OCI-LY1 (cell line): ENCODE measurements around the gene LAYN.

ENCODE experiments used
- H2AFZ ChIP-seq: fragments of 200-600 bp; sonication (generic), shearing (Covaris generic); 2 replicates; pipeline ENCODE4 v1.6.0; 2014; ENCODE audit warnings: antibody characterized with exemption, mild to moderate bottlenecking, low read length
- H3F3A ChIP-seq: fragments of 200-600 bp; sonication (generic), shearing (Covaris generic); 2 replicates; pipeline ENCODE4 v1.6.0; 2014; ENCODE audit warnings: mild to moderate bottlenecking, antibody characterized with exemption, low read length, moderate library complexity; ENCODE audit not compliant: insufficient read depth
- H3K27ac ChIP-seq: fragments of 200-600 bp; sonication (generic); 2 replicates; pipeline ENCODE4 v1.5.1; 2014; ENCODE audit warnings: low read length, mixed run types, mild to moderate bottlenecking, low read depth; ENCODE audit not compliant: poor library complexity, severe bottlenecking
- H3K27me3 ChIP-seq: fragments of 200-600 bp; sonication (generic); 2 replicates; pipeline ENCODE4 v1.6.0; 2014; ENCODE audit warnings: antibody characterized with exemption, mild to moderate bottlenecking, low read length, moderate library complexity; ENCODE audit not compliant: insufficient read depth
- H3K36me3 ChIP-seq: fragments of 200-600 bp; sonication (generic); 2 replicates; pipeline ENCODE4 v1.6.1; 2014; ENCODE audit warnings: mild to moderate bottlenecking, antibody characterized with exemption, low read length, moderate library complexity, mixed read lengths; ENCODE audit not compliant: insufficient read depth
- H3K4me1 ChIP-seq: fragments of 200-600 bp; sonication (generic); 2 replicates; pipeline ENCODE4 v1.5.1; 2014; ENCODE audit warnings: mild to moderate bottlenecking, low read length, moderate library complexity; ENCODE audit not compliant: insufficient read depth, severe bottlenecking
- H3K4me2 ChIP-seq: fragments of 200-600 bp; sonication (generic), shearing (Covaris generic); 2 replicates; pipeline ENCODE4 v1.6.1; 2014; ENCODE audit warnings: low read length
- H3K4me3 ChIP-seq: fragments of 200-600 bp; sonication (generic); 2 replicates; pipeline ENCODE4 v1.5.1; 2014; ENCODE audit warnings: low read length, low read depth, mild to moderate bottlenecking, mixed read lengths; ENCODE audit not compliant: poor library complexity, severe bottlenecking
- H3K79me2 ChIP-seq: fragments of 200-600 bp; shearing (Covaris generic); 2 replicates; pipeline ENCODE4 v1.6.1; 2016; ENCODE audit warnings: mixed run types, low read length, mixed read lengths; ENCODE audit not compliant: insufficient read depth
- H3K9ac ChIP-seq: fragments of 200-600 bp; sonication (generic), shearing (Covaris generic); 2 replicates; pipeline ENCODE4 v1.6.1; 2014; ENCODE audit warnings: mild to moderate bottlenecking, low read length, mixed read lengths
- H3K9me2 ChIP-seq: fragments of 200-600 bp; sonication (generic), shearing (Covaris generic); 2 replicates; pipeline ENCODE4 v1.6.1; 2014; ENCODE audit warnings: low read depth, mild to moderate bottlenecking, low read length, mixed read lengths
- H3K9me3 ChIP-seq: fragments of 200-600 bp; shearing (Covaris generic); 2 replicates; pipeline ENCODE4 v1.6.1; 2014; ENCODE audit warnings: low read length, mixed read lengths
- H4K20me1 ChIP-seq: fragments of 200-600 bp; sonication (generic), shearing (Covaris generic); 2 replicates; pipeline ENCODE4 v1.6.0; 2016; ENCODE audit warnings: mild to moderate bottlenecking, low read length; ENCODE audit not compliant: insufficient read depth
- CTCF ChIP-seq: fragments of 200-600 bp; sonication (generic), shearing (Covaris generic); IDR thresholded peaks from 2 replicates; pipeline ENCODE4 v1.5.1; 2017; ENCODE audit warnings: mild to moderate bottlenecking, antibody characterized with exemption, low read length, moderate library complexity, mixed read lengths
- EZH2 ChIP-seq: fragments of 200-600 bp; sonication (generic), shearing (Covaris generic); IDR thresholded peaks from 2 replicates; pipeline ENCODE4 v1.8.0; 2017; ENCODE audit warnings: borderline replicate concordance, mixed run types, mild to moderate bottlenecking, antibody characterized with exemption, low read length, moderate library complexity, mixed read lengths

The LAYN gene

GRCh38 chr11:111512296-111513239 is 28.0 kb upstream of the LAYN start, which contains the start of gene BTG4:
BTG4 (minus strand) TSS chr11:111512386; CDS start chr11:111498776, 13,610 bp downstream.
- H3K27ac ChIP-seq: no peak within 1 kb of the TSS
- peaks cover 11% of the 10 kb centered on the region for H3K4me1 ChIP-seq
- no peak within 1 kb of the TSS for H2AFZ ChIP-seq
- 0 out of 2 replicates have a peak, but pooled peaks cover 5% of the 10 kb centered on the region for H3K27me3 ChIP-seq
- peak within 1 kb of the TSS; percentile 50 for H3K4me3 ChIP-seq
- no peaks in the 10 kb centered on the region for H3K79me2 ChIP-seq
- no peaks in the 10 kb centered on the region for H3K9me2 ChIP-seq
- H3K9me3 ChIP-seq: 0 out of 2 replicates have a peak, but pooled peaks cover 5% of the 10 kb centered on the region
- H3K9ac ChIP-seq: no peak within 1 kb of the TSS
- TF ChIP-seq CTCF: peak; percentile 41; the same call in 1 of the 2 replicates
- 0 out of 2 replicates have a peak, but pooled peaks have one; percentile 34 for TF ChIP-seq EZH2
- H3K36me3 ChIP-seq: no peaks in the 10 kb centered on the region
- H4K20me1 ChIP-seq: no peaks in the 10 kb centered on the region
- H3K4me2 ChIP-seq: peak within 1 kb of the TSS; percentile 62
- no peaks in the 10 kb centered on the region for H3F3A ChIP-seq

DNA sequence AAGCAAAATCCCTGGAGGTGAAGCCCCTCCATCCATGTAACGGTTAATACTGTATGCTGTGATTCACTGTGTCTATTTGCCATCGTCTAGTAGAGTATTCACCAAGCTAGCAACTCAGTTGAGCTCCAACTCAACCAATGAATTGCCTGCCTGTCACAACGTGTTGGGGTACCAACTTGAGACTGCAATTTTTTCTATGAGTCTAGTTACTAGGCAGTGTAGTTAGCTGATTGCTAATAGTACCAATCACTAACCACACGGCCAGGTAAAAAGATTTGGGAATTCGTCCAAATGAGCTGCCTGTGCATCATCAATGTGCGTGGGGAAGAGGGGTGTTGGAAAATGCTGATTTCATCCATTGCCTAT is 27.3 kb upstream of the LAYN start:
- H3K4me1 ChIP-seq: peaks cover 11% of the 10 kb centered on the region
- H3K79me2 ChIP-seq: no peaks in the 10 kb centered on the region
- no peak overlapping the region for H2AFZ ChIP-seq
- no peaks in the 10 kb centered on the region for H3K9me2 ChIP-seq
- no peak overlapping the region for H3K27ac ChIP-seq
- H3K27me3 ChIP-seq: 0 out of 2 replicates have a peak, but pooled peaks cover 5% of the 10 kb centered on the region
- no peak overlapping the region for H3K9ac ChIP-seq
- H3K36me3 ChIP-seq: no peaks in the 10 kb centered on the region
- no peaks in the 10 kb centered on the region for H3F3A ChIP-seq
- H3K4me2 ChIP-seq: peak overlapping the region; percentile 62
- H4K20me1 ChIP-seq: no peaks in the 10 kb centered on the region
- H3K4me3 ChIP-seq: peak overlapping the region; percentile 50
- TF ChIP-seq EZH2 (no peak), CTCF (no peak)
- H3K9me3 ChIP-seq: 0 out of 2 replicates have a peak, but pooled peaks cover under 1% of the 10 kb centered on the region

DNA sequence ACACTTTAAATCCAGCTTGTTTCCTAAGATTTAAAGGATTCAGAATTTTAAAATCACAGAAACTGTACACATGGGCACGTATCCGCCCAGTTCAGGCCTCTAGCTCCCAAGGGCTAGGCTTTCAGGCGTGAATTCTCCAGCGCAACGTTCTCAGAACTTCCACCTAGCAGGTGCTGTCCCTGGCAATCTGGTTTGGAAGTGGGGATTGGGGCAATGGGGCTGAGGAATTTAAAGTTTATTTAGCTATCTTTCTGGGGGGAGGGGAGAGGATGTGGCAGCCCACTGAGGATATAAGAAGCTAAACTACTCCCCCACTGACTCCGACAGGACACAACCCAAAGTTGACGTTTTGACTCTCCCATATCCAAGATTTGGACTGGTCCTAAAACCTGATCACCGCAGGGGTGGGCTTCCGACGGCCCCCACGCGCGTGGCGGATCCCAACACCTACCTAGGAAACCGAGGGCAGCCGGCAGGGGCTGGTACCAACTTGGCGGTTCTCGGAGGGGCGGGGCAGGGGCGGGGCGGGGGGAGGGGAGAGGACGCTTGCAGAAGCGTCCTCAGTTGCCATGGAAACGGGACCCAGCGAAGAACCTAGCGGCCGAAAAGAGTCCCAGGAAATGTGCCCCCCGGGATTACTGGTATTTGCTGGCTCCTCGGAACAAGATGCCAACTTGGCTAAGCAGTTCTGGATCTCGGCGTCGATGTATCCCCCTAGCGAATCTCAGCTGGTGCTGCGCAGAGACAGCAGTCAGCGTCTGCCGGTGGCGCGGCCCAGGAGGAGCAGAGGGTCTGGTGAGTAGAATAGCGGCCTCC is 26.1 kb upstream of the LAYN start, which contains the start of gene HOATZ:
Gene HOATZ (plus strand): TSS at position 563 of the 816 bp plus-strand sequence. CDS start 7 bp downstream, at position 570.
- H3K27me3 ChIP-seq: 0 out of 2 replicates have a peak, but pooled peaks cover 5% of the 10 kb centered on the region
- peaks cover 11% of the 10 kb centered on the region for H3K4me1 ChIP-seq
- no peaks in the 10 kb centered on the region for H3K79me2 ChIP-seq
- H3F3A ChIP-seq: no peaks in the 10 kb centered on the region
- no peak within 1 kb of the TSS for H3K9ac ChIP-seq
- peak within 1 kb of the TSS; percentile 50 for H3K4me3 ChIP-seq
- no peak within 1 kb of the TSS for H3K27ac ChIP-seq
- H4K20me1 ChIP-seq: no peaks in the 10 kb centered on the region
- no peaks in the 10 kb centered on the region for H3K9me3 ChIP-seq
- TF ChIP-seq EZH2: no peak
- peak; percentile 23; the same call in 1 of the 2 replicates for TF ChIP-seq CTCF
- no peak within 1 kb of the TSS for H2AFZ ChIP-seq
- H3K4me2 ChIP-seq: peak within 1 kb of the TSS; percentile 62
- no peaks in the 10 kb centered on the region for H3K36me3 ChIP-seq
- H3K9me2 ChIP-seq: no peaks in the 10 kb centered on the region
